GM03348 (cell line): ENCODE data around the gene KLF18.
"Not testable (repeated sequence)": the region's sequence is repeated elsewhere in the genome, so short reads cannot be mapped to it uniquely, and the experiment has no call there.

Source experiments
- DNase-seq: peaks from one replicate; pipeline ENCODE4 v3.0.0; 2012; ENCODE audit warnings: low spot score

KLF18 gene

GRCh38 chr1:44120398-44120949, 21.0 kb downstream of the KLF18 start:
- no peak for DNase-seq

- DNase-seq, result no peak
Measured at GRCh38 chr1:44119525-44119924, 21.9 kb downstream of the KLF18 start.

DNA sequence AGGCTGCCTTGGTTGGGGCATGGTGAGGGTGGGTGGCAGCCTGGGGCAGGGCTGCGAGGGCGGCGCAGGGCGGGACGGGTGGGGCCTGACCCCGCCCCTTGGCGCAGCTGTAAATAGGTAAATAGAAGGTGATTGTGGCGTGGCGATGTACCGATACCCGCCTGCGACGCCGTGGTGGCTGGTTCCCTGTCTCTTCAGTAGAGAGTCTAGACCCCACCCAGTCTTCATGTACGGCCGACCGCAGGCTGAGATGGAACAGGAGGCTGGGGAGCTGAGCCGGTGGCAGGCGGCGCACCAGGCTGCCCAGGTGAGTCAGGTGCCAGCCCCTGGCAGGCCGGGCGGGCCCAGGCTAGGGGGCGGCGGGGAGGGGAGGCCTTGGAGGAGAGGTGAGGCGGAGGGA, 22.7 kb downstream of the KLF18 start, which contains the start of gene KLF17:
Gene KLF17 (plus strand): TSS at position 140 of the 400 bp plus-strand sequence. CDS start 87 bp downstream, at position 227.
- no peak for DNase-seq

- DNase-seq, result not testable (repeated sequence)
Measured at GRCh38 chr1:44117272-44117671, 24.2 kb downstream of the KLF18 start.

- no peak for DNase-seq
Measured at GRCh38 chr1:44114098-44114497, 27.3 kb downstream of the KLF18 start.

GRCh38 chr1:44113095-44113609, 28.3 kb downstream of the KLF18 start:
- DNase-seq, result no peak

GRCh38 chr1:44112486-44112885, 28.9 kb downstream of the KLF18 start:
- peak; percentile 33 for DNase-seq

- no peak for DNase-seq
Measured at GRCh38 chr1:44111861-44112260, 29.6 kb downstream of the KLF18 start.

GRCh38 chr1:44110916-44111315, 30.5 kb downstream of the KLF18 start:
- no peak for DNase-seq

DNA sequence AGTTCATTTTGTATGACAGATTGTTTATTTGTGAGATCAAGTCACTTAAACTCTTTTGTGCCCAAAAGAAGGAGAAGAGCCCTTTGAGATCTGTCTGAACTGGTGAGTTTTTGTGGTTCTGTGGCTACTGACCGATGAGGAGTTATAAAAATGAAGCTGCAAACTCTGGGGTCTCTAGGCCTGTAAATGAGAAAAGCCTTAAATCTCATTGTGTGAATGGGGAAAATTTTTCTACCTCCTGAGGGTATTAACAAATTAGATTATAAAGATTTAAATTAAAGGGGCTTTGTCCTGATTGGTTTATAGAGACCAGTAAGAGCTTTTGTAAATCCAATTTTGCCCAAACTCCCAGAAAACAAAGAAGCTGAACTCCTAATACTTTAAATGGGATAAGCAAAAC, 32.5 kb downstream of the KLF18 start:
- no peak for DNase-seq

GRCh38 chr1:44108241-44108640, 33.2 kb downstream of the KLF18 start:
- peak; percentile 74 for DNase-seq

- DNase-seq, result no peak
Measured at GRCh38 chr1:44105810-44106209, 35.6 kb downstream of the KLF18 start.

DNA sequence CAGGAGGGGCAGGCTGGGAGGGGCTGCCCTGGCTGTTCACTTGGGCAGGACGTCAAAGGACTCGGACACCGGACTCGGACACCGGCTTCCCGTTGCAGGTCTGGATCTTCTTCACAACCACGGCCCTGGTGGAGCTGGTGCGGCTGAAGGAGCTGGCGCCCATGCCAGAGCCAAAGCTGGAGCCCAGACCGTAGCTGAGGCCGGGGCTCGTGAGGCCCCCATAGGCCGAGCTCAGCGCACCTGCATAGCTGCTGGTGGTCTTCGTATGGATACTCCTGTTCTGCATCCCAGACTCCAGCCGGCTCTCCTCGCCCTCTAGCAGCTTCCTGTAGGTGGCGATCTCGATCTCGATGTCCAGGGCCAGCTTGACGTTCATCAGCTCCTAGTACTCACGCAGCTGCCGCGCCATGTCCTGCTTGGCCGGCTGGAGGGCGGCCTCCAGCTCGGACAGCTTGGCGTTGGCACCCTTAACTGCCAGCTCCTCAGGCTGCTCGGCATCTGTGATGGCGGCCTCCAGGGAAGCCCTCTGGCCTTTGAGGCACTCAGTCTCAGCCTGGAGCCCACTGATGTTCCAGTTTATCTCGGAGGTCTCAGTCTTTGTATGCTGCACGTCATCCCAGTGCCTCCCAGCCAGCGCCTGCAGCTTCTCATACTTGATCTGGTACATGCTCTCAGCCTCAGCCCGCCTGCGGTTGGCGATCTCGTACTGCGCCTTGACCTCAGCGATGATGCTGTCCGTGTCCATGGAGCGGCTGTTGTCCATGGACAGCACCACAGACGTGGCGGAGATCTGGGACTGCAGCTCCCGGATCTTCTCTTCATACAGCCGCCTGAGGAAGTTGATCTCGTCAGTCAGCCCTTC, 37.9 kb downstream of the KLF18 start:
- DNase-seq, result no peak

DNA sequence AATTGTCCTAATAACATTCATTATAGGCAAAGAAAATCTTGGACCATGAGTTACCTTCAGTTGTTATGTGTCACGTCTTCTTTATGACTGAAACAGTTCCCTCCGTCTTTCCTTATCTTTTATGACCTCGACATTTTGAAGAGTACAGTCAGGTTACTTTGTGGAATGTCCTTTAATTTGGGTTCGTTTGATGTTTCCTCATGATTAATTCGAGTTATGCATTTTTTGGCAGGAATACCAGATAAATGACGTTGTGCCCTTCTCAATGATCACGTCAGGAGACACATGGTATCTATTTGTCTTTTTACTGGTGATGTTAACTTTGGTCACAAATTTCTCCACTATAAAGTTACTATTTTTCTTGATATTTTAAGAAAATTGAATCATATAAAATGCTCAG, 40.1 kb downstream of the KLF18 start:
- DNase-seq, result no peak

- DNase-seq, result no peak
Measured at GRCh38 chr1:44100183-44100868, 41.1 kb downstream of the KLF18 start.

- no peak for DNase-seq
Measured at GRCh38 chr1:44094047-44094446, 47.4 kb downstream of the KLF18 start.

DNA sequence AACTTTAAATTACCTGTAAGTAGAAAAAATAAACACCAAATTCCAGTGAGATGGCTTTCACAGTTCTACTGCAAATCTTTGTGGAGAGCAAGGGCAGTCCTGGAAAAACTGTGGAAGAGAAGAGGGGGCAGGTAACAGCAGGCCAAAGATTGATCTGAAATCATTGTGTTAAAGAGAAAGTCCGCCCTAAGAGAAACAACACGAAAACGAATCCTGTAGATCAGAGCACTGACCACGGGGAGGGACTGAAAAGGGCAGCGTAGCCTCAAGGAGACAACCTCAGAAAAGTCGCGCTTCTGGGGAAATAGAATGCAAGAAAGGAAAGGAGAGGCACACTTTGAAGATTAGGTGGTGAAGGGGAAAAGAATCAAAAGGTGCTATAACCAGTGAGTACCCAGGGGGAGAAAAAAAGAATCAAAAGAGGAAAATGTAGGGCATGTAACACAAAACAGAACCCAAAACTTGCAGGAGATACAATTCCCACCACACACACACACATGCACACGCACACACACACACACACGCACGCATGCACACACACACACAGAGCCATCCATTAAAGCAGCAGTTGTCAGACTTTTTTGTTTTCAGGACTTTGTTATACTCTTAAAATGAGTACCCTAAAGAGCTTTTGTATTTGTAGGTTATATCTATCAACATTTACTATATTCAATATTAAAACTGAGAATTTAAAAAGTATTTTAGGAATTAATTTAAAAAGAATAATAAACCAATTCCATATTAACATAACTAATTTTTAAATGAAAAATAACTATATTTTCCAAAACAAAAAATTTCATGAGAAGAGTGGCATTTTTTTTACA, 50.8 kb downstream of the KLF18 start:
- no peak for DNase-seq

DNA sequence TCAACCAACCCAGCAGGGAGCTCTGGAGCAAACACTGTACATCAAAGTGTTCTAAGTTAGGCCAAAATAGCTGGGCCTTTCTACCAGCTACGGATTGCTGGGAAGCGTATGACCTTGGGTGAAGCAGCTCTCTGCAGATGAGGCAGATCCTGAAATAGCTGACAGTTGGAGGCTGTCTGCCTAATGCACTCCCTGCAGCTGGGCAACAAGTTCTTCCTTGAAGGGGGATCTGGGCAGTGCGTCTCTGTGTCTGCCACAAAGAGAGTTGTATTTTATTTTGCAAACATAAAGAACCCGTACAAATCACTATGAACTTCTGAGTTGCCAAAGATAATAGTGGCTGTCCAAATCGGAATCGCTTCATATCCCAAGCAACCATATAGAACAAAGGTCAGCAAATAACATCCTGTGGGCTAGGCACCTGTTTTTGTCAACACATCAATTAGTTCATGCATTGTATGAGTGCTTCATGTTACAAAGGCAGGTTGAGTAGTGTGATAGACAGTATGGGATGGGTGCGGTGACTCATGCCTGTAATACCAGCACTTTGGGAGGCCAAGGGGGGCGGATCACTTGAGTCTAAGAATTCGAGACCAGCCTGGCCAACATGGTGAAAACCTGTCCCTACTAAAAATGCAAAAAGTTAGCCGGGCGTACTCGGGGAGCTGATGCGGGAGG, 51.9 kb downstream of the KLF18 start:
- DNase-seq, result no peak
